ENCODE measurements around the gene TAS2R41.
"Not testable (repeated sequence)": the region's sequence is repeated elsewhere in the genome, so short reads cannot be mapped to it uniquely, and the experiment has no call there.

The TAS2R41 gene

GRCh38 chr7:143522309-143522916 lies 44.7 kb downstream of the TAS2R41 start:
- not testable (repeated sequence) for DNase-seq
